GM21423 (cell line): Measurements from ENCODE around the gene UBC.
"Not testable (repeated sequence)": the region's sequence is repeated elsewhere in the genome, so short reads cannot be mapped to it uniquely, and the experiment has no call there.

Experiments used
- ATAC-seq: cut with Tn5 transposase; IDR thresholded peaks from one replicate; pipeline ENCODE4 v1.9.1; 2021; ENCODE audit warnings: mild to moderate bottlenecking, moderate library complexity; ENCODE audit not compliant: unreplicated experiment

Gene UBC

DNA sequence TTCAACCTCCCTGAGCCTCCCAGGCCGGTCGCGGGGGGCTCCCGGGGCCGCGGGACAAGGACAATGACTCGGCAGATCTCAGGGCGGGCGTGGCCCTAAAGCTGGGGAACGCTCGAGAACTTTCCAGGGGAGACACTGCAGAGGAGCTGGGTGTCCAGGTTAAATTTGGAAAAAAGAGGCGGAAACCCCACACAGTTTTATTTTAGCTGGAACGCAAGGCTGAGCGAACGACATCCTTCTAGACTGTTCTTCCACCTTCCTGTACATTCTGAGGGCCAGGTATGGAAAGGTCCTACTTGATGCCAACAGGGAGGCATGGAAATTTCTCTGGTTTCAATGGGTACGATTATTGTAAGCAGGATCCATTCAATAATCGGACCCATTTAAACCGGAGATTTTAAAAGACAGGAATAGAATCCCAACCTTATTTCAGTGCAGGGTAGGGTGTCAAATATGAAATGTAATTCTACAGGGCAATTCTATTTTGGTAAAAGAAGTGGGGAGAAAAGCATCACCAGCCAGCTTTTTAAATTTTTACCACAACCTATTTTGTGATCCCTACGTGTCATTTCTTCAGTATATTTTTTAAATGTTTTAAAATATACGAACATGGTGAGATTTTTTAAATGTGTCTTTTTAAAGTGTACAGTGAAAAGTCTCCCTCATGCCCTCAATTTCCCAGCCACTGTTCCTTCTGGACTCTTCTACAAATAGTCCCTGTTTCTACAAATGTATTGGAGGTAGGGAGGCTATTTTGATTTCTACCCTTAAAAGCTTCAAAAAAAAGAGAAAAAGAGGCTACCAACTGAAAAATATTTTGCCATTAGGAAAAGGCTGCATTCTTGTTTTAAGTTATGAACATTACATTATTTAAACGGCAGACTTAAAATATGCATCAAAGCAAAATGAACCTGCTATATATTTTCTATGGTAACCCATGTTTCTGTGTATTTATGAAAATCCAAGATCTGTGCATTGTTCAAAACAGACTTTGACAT, 1.1 kb upstream of the UBC start:
- peak; percentile 0 for ATAC-seq

DNA sequence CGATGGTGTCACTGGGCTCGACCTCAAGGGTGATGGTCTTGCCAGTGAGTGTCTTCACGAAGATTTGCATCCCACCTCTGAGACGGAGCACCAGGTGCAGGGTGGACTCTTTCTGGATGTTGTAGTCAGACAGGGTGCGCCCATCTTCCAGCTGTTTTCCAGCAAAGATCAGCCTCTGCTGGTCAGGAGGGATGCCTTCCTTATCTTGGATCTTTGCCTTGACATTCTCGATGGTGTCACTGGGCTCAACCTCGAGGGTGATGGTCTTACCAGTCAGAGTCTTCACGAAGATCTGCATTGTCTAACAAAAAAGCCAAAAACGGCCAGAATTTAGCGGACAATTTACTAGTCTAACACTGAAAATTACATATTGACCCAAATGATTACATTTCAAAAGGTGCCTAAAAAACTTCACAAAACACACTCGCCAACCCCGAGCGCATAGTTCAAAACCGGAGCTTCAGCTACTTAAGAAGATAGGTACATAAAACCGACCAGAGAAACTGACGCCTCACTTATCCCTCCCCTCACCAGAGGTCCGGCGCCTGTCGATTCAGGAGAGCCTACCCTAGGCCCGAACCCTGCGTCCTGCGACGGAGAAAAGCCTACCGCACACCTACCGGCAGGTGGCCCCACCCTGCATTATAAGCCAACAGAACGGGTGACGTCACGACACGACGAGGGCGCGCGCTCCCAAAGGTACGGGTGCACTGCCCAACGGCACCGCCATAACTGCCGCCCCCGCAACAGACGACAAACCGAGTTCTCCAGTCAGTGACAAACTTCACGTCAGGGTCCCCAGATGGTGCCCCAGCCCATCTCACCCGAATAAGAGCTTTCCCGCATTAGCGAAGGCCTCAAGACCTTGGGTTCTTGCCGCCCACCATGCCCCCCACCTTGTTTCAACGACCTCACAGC, 717 bp downstream of the UBC start:
- peak; percentile 29 for ATAC-seq

DNA sequence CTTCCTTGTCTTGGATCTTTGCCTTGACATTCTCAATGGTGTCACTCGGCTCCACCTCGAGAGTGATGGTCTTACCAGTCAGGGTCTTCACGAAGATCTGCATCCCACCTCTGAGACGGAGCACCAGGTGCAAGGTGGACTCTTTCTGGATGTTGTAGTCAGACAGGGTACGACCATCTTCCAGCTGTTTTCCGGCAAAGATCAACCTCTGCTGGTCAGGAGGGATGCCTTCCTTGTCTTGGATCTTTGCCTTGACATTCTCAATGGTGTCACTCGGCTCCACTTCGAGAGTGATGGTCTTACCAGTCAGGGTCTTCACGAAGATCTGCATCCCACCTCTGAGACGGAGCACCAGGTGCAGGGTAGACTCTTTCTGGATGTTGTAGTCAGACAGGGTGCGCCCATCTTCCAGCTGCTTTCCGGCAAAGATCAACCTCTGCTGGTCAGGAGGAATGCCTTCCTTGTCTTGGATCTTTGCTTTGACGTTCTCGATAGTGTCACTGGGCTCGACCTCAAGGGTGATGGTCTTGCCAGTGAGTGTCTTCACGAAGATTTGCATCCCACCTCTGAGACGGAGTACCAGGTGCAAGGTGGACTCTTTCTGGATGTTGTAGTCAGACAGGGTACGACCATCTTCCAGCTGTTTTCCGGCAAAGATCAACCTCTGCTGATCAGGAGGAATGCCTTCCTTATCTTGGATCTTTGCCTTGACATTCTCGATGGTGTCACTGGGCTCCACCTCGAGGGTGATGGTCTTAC, 1.7 kb downstream of the UBC start:
- not testable (repeated sequence) for ATAC-seq

DNA sequence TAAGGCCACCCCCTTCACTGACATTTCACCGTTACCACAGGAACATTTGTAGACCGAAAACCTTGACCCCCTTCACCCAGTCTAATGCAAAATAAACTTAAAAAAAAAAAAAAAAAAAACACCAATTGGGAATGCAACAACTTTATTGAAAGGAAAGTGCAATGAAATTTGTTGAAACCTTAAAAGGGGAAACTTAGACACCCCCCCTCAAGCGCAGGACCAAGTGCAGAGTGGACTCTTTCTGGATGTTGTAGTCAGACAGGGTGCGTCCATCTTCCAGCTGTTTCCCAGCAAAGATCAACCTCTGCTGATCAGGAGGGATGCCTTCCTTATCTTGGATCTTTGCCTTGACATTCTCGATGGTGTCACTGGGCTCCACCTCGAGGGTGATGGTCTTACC, 2.9 kb downstream of the UBC start:
- not testable (repeated sequence) for ATAC-seq

DNA sequence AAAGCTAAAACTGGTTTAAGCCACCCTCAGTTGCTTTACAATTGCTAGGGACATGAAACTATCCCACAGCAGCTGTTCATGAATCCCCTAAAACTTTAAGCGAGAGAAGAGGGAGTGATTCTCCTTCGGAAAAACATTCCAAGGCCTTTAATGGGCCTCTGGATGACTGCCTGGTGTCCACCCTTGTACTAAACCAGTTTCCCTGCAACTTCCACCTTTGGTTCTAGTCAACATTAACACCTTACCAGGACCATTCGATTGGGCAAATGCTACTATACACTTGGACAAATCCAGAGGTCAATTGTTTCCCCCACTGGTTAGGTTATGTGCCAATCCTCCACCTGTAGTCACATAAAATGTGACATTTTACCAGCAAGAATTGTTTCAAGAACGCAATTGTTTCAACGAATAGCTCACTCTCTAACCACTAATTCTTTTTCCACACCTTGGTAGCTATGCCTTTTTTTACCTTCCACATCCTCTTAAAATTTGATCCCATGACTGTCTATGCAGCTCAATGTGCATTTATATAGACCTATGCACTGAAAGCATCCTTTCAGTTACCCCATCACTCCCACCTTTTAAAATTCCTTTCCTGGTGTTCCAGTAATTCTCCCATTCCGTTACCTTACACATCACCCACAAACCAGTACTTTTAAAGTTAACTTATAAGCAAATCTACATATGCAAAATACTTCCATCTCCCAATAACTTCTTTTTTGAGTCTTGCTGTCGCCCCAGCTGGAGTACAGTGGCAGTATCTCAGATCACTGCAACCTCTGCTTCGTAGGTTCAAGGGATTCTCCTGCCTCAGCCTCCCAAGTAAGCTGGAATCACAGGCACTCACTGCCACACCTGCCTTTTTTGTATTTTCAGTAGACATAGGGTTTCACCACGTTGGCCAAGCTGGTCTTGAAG, 3.6 kb downstream of the UBC start:
- no peak for ATAC-seq

DNA sequence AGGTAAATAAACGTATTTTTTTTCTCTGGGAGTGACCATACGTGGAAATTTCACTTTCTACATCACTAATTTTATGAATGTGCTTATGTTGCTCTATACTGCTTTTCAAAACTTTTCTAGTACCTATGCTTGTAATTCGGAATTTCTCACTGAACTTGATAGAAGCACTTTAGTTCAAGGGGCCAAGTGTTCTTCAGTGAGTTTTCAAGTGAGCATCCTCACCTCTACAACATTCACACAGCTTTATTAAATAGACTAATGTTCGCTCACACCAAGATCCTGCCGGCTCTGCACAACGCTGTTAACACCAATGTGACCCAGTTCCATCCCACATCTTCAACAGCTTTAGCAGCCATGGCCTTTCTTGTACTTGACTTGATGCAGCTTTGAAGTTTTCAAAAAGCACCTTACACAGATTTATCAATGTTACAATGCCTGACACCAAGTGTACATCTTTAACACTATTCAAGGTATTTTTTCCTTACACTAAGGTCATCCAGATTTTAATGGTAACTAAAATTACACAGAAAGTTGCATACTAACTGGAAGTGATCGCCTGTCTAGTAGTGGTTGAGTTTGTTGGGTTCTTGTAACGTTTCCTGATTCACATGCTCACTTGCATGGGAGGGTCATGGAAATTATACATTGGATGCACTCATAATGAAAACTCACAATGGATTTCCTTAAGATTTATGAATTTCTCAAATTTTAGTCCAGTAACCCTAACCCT, 4.5 kb downstream of the UBC start:
- no peak for ATAC-seq

DNA sequence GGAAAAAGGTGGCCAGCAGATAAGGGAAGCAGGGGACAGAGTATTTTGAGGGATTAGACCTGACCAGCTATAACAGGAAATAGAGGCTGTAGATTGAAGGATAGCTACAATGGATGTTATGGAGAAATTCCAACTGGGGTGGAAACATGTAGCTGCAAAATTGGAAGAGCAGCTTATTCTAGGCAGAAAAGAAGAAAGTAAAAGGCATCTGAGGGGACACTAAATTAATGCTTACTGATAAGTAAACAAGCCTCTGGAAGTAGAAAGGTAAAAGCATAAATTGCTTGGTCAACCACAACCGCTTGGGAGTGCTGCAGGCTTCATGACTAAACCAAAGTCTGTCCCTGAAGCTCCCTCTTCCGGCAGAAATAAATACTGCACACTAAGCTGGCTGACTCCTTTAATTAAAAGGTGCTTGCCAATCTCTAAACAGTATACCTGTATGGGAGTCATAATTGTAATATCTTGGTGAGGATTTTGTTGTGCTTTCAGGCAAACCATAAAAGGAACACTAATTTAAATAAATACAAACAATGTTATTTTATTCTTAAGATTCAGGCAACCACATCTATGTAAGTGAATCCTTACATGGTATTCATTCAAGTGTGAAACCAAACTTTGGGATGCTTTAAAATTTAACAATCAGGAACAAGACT, 7.7 kb downstream of the UBC start:
- ATAC-seq = peak; percentile 74

DNA sequence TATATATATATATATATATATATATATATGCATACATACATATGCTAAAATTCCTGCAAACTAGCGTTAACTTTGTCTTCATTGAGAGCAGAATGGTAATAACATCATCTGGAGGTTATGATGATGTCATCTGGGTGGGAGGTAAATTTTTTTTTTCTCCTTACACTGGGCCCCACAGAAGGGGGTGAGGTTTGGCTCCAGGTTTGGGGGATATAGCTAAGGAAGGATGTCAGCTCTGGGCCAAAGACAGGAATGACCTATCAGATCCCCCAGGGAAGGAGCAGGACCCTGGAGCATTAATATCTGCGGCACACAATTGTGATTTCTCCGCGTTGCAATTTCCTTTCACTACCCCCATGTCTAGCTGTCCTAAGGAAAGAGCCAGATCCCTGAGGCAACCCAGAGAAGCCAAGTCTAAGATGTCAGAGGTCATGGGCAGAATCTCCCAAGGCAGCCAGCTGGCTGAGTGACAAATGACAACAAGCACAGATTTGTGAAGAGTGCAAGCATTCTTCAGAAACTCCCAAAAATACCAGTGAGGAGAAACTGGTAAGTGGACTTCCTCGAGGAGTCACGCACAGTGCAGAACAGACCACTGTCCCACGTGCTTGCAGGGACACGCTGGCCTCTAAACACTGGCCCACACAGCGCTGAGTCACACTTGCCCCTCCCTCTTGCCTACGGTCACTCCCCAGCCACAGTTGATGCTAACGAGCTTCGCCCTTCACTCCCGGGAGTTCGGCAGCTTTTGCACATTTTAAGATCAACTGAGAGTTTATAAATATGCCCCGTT, 9.9 kb downstream of the UBC start:
- no peak for ATAC-seq

DNA sequence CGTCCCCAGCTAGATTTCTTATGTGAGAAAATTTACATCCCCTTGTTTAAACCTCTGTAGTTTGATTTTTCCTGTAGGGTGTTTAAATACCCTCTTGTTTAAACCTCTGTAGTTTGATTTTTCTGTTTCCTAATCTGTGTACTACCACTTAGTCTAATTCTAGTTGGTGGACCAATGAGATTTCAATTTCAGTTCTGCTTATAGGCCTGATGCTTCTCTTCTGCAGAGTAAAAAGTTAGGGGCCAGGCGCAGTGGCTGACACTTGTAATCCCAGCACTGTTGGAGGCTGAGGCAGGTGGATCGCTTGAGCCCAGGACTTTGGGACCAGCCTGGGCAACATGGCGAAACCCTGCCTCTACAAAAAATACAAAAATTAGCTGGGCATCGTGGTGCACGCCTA, 11.5 kb downstream of the UBC start:
- no peak for ATAC-seq

DNA sequence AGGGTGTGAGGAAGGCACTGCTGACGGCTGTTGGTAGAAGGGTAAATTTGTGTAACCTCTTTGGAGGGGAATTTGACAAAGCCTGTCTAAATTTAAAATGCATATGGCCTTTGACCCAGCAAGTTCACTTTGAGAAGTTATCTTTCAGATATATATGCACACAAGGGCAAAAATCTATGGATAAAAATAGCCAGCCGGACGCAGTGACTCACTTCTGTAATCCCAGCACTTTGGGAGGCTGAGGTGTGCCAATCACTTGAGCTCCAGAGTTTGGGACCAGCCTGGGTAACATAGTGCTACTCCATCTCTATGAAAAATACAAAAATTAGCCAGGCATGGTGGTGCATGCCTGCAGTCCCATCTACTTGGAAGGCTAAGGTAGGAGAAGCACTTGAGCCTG, 13.4 kb downstream of the UBC start:
- ATAC-seq = no peak

DNA sequence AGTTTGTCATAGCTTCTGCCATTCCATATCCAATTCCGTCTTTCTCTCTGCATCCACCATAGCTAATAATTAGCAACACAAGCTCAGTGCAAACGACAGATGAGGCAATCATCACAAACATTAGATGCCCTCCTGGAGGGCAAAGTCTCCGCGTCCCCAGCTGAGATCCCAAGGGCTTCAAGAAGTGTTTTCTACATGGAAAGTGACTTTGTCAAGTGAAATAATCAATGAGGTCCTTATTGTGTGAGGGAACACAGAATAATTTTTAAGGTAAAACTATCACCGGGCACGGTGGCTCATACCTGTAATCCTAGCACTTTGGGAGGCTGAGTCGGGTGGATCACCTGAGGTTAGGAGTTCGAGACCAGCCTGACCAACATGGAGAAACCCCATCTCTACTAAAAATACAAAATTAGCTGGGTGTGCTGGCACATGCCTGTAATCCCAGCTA, 14.1 kb downstream of the UBC start:
- ATAC-seq = not testable (repeated sequence)

DNA sequence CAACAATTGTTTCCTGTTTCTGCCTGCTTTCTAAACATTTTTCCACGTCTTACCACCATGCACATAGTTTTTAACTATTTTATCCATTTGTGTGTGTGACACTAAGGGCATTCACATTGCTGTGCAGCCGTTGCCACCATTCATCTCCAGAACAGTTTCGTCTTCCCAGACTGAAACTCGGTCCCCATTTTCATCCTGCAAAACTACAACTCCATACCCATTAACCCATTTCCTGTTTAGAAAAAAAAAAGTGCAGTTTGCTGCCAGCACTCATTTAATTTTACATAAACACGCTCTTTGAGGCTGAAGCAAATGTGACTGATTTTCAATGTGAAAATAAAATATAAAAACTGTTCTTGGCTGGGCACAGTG, 15.5 kb downstream of the UBC start:
- ATAC-seq = no peak

DNA sequence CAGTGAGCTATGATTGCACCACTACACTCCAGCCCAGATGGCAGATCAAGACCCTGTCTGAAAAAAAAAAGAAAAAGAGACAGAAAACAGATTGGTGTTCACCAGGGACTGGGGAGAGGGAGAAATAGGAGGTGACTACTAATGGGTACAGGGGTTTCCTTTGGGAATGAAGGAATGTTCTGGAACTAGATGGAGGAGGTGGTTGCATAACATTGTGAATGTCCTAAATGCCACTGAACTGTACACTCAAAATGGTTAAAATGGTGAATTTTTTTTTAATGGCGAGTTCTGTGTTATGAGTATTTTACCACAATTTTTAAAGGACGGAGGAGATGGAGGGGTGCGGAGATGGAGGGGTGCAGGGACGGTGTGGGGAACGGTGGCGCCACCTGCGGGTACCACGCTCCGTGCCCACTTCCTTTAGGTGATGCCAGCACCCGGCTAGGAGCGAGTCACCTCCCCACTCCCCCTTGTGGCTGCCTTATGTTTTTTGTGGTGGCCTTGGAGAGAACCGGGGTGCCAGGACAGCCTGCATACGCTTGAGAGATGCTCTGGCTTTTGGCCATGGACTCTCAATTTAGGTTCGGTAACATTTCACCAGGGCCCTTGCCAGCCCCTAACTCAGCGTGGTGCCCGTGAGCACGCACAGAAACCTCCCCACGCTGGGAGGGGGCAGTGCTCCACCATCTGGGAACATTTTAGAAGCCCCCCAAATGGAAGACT, 16.1 kb downstream of the UBC start:
- peak; percentile 51 for ATAC-seq

DNA sequence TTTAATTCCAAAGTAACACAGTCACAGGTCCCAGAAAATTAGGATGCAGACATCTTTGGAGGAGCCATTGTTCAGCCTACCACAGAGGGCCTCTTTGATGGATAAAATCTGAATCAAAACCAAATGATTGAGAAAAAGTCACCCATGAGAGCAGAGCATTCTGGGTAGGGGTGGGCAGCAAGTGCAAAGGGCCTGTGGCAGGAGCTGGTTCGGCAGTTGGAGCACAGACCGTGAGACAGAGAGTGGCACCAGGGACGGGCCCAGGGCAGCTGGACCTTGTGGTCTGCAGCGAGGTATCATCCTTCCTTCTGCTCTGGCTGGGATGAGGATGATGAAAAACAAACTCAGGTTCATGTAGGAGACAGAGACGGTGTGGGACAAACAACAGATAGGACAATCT, 18.0 kb downstream of the UBC start:
- no peak for ATAC-seq

DNA sequence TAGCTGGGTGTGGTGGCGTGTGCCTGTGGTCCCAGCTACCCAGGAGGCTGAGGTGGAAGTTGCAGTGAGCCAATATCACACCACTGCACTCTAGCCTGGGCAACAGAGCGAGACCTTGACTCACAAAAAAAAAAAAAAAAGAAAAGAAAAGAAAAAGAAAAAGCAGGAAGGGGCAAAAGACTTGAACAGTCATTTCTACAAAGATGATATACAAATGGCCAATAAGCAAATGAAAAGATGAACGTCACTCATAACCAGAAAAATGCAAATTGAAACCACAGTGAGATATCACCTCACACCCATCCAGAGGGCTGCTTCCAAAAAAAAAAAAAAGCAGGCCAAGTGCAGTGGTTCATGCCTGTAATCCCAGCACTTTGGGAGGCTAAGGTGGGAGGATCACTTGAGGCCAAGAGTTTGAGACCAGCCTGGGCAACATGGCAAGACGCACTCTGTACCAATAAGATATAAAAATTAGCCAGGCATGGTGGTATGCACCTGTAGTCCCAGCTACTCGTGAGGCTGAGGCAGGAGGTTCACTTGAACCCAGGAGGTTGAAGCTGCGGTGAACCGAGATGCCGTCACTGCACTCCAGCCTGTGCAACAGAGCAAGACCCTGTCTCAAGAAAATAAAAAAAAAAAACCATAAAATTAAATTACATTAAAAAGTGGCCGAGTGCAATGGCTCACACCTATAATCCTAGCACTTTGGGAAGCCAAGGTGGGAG, 20.5 kb downstream of the UBC start:
- ATAC-seq = peak; percentile 59

DNA sequence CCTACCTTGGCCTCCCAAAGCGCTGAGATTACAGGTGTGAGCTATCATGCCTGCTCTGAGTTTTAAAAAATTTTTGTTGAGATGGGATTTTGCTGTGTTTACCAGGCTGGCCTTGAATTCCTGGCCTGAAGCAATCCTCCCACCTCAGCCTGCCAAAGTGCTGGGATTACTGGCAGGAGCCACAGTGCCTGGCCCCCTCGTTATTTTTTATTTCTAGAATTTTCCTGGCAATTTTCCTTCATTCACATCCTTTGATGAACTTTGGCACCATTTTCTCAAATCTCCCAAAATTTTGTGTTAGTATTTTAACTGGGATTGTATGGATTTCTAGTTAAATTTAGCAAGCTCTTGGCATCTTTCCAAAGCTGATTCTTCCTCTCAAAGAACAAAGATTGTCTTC, 26.2 kb downstream of the UBC start:
- no peak for ATAC-seq

DNA sequence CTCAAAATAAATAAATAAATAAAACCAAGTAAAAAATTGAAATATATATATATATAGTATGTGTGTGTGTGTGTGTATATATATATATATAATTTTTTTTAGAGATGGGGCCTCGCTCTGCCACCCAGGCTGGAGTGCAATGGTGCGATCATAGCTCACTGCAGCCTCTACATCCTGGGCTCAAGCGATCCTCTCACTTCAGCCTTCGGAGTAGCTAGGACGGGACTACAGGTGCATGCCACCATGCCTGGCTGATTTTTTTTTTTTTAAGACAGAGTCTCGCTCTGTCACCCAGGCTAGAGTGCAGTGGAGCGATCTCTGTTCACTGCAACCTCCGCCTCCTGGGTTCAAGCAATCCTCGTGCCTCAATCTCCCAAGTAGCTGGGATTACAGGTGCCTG, 26.7 kb downstream of the UBC start:
- not testable (repeated sequence) for ATAC-seq
